ENCODE data around the gene GRK7. TPM values are rescaled to one million over a fixed set of nuclear protein-coding genes. Genes with fewer than 3 reads are reported as not detected.

The GRK7 gene
- total and polyA plus RNA-seq, 9 of the 15 experiments (the other 6 are each of a cell fraction or from before 2014, with no cell fraction given), result 0.01 to 0.08 (median 0.04) TPM; not detected in 3

- TF ChIP-seq ZNF398 (CRISPR knock-in tag; IDR thresholded peaks at IDR 0.05) (no peak), FOXK2 (conservative IDR thresholded peaks at IDR 0.05 in 1 of 2, IDR thresholded peaks at IDR 0.05 in 1 of 2; ENCODE audit: low read depth in 2 of 2) (no peak)
Measured at GRCh38 chr3:141724186-141724585, 39.0 kb upstream of the GRK7 start (continued).

DNA sequence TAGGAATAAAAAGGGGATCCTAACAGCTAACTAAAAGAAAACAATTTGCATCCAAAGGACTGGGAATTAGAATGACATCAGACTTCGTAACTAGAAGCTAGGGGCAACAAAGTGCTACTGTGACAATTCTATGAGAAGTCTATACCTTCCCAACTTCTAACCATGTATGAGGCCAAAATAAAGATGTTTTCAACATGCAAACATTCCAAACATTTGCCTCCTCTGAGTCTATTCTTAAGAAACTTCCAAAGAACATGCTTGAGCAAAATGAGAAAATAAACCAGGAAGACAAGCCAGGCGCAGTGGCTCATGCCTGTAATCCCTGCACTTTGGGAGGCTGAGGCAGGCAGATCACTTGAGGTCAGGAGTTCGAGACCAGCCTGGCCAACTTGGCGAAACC, 38.2 kb upstream of the GRK7 start:
- FAIRE-seq, result no peak
- no peaks in the 10 kb centered on the region for H4K20me1 ChIP-seq (replicated peaks; ENCODE audit: control insufficient read depth, insufficient read depth, low read length)
- H3K27me3 ChIP-seq (ENCODE audit: control insufficient read depth in 2 of 2, insufficient read depth in 2 of 2, low read length in 2 of 2), result no peaks in the 10 kb centered on the region
- in situ Hi-C loops (cut with MboI) (no loop called here), intact Hi-C loops (cut with micrococcal nuclease) (no loop called here)
- ChIA-PET POLR2A (no interaction called here), CTCF (ENCODE audit: low intra/inter-chr PET ratio) (no interaction called here)
- no peaks in the 10 kb centered on the region for H3K4me1 ChIP-seq (replicated peaks in 1 of 2; ENCODE audit: control insufficient read depth in 2 of 2, insufficient read depth in 2 of 2, low read length in 2 of 2)
- no peaks in the 10 kb centered on the region for H3K79me2 ChIP-seq (ENCODE audit: control insufficient read depth, insufficient read depth, low read length)
- no peaks in the 10 kb centered on the region for H3K36me3 ChIP-seq (ENCODE audit: control insufficient read depth, insufficient read depth, low read length)
- WGBS (ENCODE audit: insufficient coverage, low coverage, missing lambda C conversion rate), result 52% methylated on average over 4 of the region's 4 CpGs
- ATAC-seq, result no peak
- H3K4me2 ChIP-seq (ENCODE audit: insufficient read depth, low read length), result no peak overlapping the region
- BruUV-seq (replicated peaks), result no TSS peak
- no peak overlapping the region for H3K9ac ChIP-seq (ENCODE audit: insufficient read depth in 1 of 2, low read depth in 2 of 2, low read length in 2 of 2)
- no peak overlapping the region for H3K27ac ChIP-seq (ENCODE audit: extremely low read depth, low read depth, low read length)
- H2AFZ ChIP-seq (ENCODE audit: low read depth, low read length), result no peak overlapping the region
- no peak for DNase-seq (ENCODE audit: extremely low read depth in 1 of 4, low spot score in 3 of 4)
- H3K9me1 ChIP-seq (ENCODE audit: control insufficient read depth, insufficient read depth, low read length), result no peaks in the 10 kb centered on the region
- no peak overlapping the region for H3K4me3 ChIP-seq
- no peaks in the 10 kb centered on the region for H3K9me3 ChIP-seq (replicated peaks; ENCODE audit: control insufficient read depth, insufficient read depth, low read depth, low read length)
- TF ChIP-seq BHLHE40 (IDR thresholded peaks at IDR 0.05; ENCODE audit: low read length) (no peak), CHD4 (IDR thresholded peaks at IDR 0.05; ENCODE audit: insufficient read depth, insufficient replicate concordance, low read depth, low read length, poor library complexity, severe bottlenecking) (no peak), MITF (IDR thresholded peaks at IDR 0.05) (no peak), CBX2 (IDR thresholded peaks at IDR 0.05; ENCODE audit: insufficient read depth, low read length, poor library complexity, severe bottlenecking) (no peak)
- TF ChIP-seq, protein P1, sequence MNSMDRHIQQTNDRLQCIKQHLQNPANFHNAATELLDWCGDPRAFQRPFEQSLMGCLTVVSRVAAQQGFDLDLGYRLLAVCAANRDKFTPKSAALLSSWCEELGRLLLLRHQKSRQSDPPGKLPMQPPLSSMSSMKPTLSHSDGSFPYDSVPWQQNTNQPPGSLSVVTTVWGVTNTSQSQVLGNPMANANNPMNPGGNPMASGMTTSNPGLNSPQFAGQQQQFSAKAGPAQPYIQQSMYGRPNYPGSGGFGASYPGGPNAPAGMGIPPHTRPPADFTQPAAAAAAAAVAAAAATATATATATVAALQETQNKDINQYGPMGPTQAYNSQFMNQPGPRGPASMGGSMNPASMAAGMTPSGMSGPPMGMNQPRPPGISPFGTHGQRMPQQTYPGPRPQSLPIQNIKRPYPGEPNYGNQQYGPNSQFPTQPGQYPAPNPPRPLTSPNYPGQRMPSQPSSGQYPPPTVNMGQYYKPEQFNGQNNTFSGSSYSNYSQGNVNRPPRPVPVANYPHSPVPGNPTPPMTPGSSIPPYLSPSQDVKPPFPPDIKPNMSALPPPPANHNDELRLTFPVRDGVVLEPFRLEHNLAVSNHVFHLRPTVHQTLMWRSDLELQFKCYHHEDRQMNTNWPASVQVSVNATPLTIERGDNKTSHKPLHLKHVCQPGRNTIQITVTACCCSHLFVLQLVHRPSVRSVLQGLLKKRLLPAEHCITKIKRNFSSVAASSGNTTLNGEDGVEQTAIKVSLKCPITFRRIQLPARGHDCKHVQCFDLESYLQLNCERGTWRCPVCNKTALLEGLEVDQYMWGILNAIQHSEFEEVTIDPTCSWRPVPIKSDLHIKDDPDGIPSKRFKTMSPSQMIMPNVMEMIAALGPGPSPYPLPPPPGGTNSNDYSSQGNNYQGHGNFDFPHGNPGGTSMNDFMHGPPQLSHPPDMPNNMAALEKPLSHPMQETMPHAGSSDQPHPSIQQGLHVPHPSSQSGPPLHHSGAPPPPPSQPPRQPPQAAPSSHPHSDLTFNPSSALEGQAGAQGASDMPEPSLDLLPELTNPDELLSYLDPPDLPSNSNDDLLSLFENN (IDR thresholded peaks at IDR 0.05; ENCODE audit: low read depth in 2 of 2, low read length in 2 of 2), result no peak

All from K562 (cell line).